DND-41 (cell line): ENCODE measurements around the gene PGAP3.

Experiments
- ATAC-seq: fragments of 200-7000 bp; cut with Tn5 transposase; 3 replicates; pipeline ENCODE4 v1.9.1; 2021; ENCODE audit warnings: low read depth; ENCODE audit not compliant: insufficient read depth
- DNase-seq: peaks from one replicate; pipeline ENCODE4 v3.0.0-alpha.2; 2020
- H2AFZ ChIP-seq: 2 replicates; pipeline ENCODE4 v1.6.0; 2012; ENCODE audit warnings: low read depth, low read length
- H3K27ac ChIP-seq: 2 replicates; pipeline ENCODE4 v1.5.1; 2012; ENCODE audit warnings: low read length, inconsistent platforms
- H3K27me3 ChIP-seq: fragments of 200-600 bp; sonication (generic); 2 replicates; pipeline ENCODE4 v1.6.0; 2012; ENCODE audit warnings: low read length, mild to moderate bottlenecking, inconsistent platforms; ENCODE audit not compliant: insufficient read depth, poor library complexity
- H3K36me3 ChIP-seq: 2 replicates; pipeline ENCODE4 v1.5.1; 2012; ENCODE audit warnings: low read length, inconsistent platforms; ENCODE audit not compliant: insufficient read depth
- H3K4me1 ChIP-seq: 2 replicates; pipeline ENCODE4 v1.5.1; 2012; ENCODE audit warnings: mild to moderate bottlenecking, low read length; ENCODE audit not compliant: insufficient read depth
- H3K4me2 ChIP-seq: 2 replicates; pipeline ENCODE4 v1.6.0; 2012; ENCODE audit warnings: mild to moderate bottlenecking, moderate library complexity, low read length, inconsistent platforms; ENCODE audit not compliant: insufficient read depth
- H3K4me3 ChIP-seq, 2 experiments: fragments of 200-600 bp in 1 of 2; shearing (Covaris generic) in 1 of 2; 2 replicates each; pipeline ENCODE4 v1.5.1; 2012 to 2016; ENCODE audit warnings: inconsistent platforms in 2 of 2, low read length in 2 of 2, mild to moderate bottlenecking in 2 of 2, low read depth in 1 of 2, moderate library complexity in 1 of 2
- H3K79me2 ChIP-seq: 2 replicates; pipeline ENCODE4 v1.6.0; 2012; ENCODE audit warnings: low read length, inconsistent platforms; ENCODE audit not compliant: insufficient read depth
- H3K9ac ChIP-seq: 2 replicates; pipeline ENCODE4 v1.6.0; 2012; ENCODE audit warnings: low read depth, mild to moderate bottlenecking, inconsistent platforms, low read length, moderate library complexity
- H3K9me3 ChIP-seq: 2 replicates; pipeline ENCODE4 v1.5.1; 2012; ENCODE audit warnings: low read length, moderate library complexity, mild to moderate bottlenecking, inconsistent platforms; ENCODE audit not compliant: insufficient read depth, severe bottlenecking
- H4K20me1 ChIP-seq: 2 replicates; pipeline ENCODE4 v1.6.0; 2012; ENCODE audit warnings: low read length; ENCODE audit not compliant: insufficient read depth
- EZH2 ChIP-seq: IDR thresholded peaks from 3 replicates; pipeline ENCODE4 v1.6.1; 2012; ENCODE audit warnings: borderline replicate concordance, low read depth, mild to moderate bottlenecking, moderate library complexity, low read length, inconsistent platforms; ENCODE audit not compliant: severe bottlenecking
- TF ChIP-seq, protein P1 (sequence below): IDR thresholded peaks from 2 replicates; pipeline ENCODE4 v1.5.1; 2012; ENCODE audit warnings: borderline replicate concordance, low read length, moderate library complexity, mild to moderate bottlenecking; ENCODE audit not compliant: poor library complexity, severe bottlenecking; ENCODE audit errors: extremely low read depth

The PGAP3 gene

DNA sequence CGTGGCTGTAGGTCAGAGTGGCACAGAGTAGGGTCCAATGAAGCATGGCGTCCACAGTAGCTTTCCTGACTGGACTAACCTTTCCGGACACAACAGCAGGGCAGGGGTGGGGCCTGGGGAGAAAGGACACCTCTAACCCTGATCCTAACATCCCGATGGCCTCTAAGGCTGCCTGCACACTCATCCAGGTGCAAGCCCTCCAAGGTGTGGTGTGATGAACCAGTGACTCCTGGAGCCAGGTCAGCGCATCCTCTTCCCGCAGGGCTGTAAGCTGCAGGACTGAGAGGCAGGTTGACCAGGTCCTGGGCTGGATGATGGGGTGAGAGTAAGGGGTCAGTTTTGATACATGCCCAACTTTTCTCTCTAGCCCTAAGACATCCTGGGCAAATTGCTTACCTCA, 8.9 kb upstream of the PGAP3 start:
- no peak overlapping the region for H3K9ac ChIP-seq
- no peak overlapping the region for H3K4me3 ChIP-seq
- H3K27ac ChIP-seq = no peak overlapping the region
- no peaks in the 10 kb centered on the region for H4K20me1 ChIP-seq
- no peak overlapping the region for H3K4me2 ChIP-seq
- DNase-seq = no peak
- H3K27me3 ChIP-seq = no peaks in the 10 kb centered on the region
- no peak overlapping the region for H2AFZ ChIP-seq
- ATAC-seq = no peak
- H3K36me3 ChIP-seq = no peaks in the 10 kb centered on the region
- H3K9me3 ChIP-seq = no peaks in the 10 kb centered on the region
- no peak for TF ChIP-seq EZH2
- TF ChIP-seq, protein P1, sequence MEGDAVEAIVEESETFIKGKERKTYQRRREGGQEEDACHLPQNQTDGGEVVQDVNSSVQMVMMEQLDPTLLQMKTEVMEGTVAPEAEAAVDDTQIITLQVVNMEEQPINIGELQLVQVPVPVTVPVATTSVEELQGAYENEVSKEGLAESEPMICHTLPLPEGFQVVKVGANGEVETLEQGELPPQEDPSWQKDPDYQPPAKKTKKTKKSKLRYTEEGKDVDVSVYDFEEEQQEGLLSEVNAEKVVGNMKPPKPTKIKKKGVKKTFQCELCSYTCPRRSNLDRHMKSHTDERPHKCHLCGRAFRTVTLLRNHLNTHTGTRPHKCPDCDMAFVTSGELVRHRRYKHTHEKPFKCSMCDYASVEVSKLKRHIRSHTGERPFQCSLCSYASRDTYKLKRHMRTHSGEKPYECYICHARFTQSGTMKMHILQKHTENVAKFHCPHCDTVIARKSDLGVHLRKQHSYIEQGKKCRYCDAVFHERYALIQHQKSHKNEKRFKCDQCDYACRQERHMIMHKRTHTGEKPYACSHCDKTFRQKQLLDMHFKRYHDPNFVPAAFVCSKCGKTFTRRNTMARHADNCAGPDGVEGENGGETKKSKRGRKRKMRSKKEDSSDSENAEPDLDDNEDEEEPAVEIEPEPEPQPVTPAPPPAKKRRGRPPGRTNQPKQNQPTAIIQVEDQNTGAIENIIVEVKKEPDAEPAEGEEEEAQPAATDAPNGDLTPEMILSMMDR = no peak
- no peaks in the 10 kb centered on the region for H3K79me2 ChIP-seq
- H3K4me1 ChIP-seq = no peaks in the 10 kb centered on the region

DNA sequence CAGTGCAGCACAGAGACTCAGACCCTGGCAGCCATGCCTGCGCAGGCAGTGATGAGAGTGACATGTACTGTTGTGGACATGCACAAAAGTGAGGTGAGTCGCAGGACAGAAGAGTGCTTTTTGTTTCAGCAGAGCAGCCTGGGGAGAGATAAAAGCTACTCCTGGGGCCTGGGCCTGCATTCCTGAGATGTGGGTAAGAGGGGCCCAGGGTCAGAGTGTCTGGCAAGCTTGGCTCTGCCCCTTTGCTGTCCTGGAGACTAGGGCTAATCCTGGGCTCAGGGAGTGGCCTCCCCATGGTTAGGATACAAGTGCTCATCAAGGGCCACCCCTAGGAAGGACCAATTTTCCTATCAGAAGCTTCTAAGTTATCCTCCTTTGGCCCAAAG, 7.2 kb upstream of the PGAP3 start:
- TF ChIP-seq, protein P1 = no peak
- no peak for TF ChIP-seq EZH2
- H3K79me2 ChIP-seq = no peaks in the 10 kb centered on the region
- H3K27me3 ChIP-seq = no peaks in the 10 kb centered on the region
- no peaks in the 10 kb centered on the region for H3K36me3 ChIP-seq
- no peak for DNase-seq
- no peaks in the 10 kb centered on the region for H4K20me1 ChIP-seq
- no peaks in the 10 kb centered on the region for H3K9me3 ChIP-seq
- H3K9ac ChIP-seq = no peak overlapping the region
- no peak overlapping the region for H3K27ac ChIP-seq
- ATAC-seq = no peak
- H3K4me3 ChIP-seq = no peak overlapping the region
- no peaks in the 10 kb centered on the region for H3K4me1 ChIP-seq
- H3K4me2 ChIP-seq = no peak overlapping the region
- H2AFZ ChIP-seq = no peak overlapping the region

DNA sequence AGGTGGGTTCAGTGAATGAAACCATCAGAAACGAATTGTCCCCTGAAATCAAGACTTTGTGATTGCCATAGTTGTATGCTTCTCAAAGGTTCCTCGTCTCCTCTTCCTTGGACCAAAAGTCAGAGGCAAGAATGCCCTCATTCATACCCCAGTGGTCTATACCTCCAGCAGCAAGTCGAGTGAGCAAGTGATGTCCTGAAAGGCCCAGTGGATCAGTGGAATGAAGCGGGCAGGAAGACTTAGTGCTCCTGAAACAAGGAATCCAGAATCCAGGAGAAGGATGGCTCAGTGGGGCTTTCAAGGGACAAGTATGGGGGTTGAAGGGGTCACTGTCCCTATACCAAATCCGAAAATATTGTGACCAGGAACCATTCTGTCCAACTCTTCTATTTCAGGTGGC, 6.7 kb upstream of the PGAP3 start:
- ATAC-seq (no peak), DNase-seq (no peak)
- no peak overlapping the region for H2AFZ ChIP-seq
- no peak overlapping the region for H3K4me3 ChIP-seq
- no peak overlapping the region for H3K27ac ChIP-seq
- no peaks in the 10 kb centered on the region for H3K27me3 ChIP-seq
- H3K9ac ChIP-seq = no peak overlapping the region
- H3K36me3 ChIP-seq = no peaks in the 10 kb centered on the region
- H3K9me3 ChIP-seq = no peaks in the 10 kb centered on the region
- TF ChIP-seq EZH2 = no peak
- TF ChIP-seq, protein P1 = no peak
- no peaks in the 10 kb centered on the region for H4K20me1 ChIP-seq
- H3K4me2 ChIP-seq = no peak overlapping the region
- no peaks in the 10 kb centered on the region for H3K4me1 ChIP-seq
- H3K79me2 ChIP-seq = no peaks in the 10 kb centered on the region

DNA sequence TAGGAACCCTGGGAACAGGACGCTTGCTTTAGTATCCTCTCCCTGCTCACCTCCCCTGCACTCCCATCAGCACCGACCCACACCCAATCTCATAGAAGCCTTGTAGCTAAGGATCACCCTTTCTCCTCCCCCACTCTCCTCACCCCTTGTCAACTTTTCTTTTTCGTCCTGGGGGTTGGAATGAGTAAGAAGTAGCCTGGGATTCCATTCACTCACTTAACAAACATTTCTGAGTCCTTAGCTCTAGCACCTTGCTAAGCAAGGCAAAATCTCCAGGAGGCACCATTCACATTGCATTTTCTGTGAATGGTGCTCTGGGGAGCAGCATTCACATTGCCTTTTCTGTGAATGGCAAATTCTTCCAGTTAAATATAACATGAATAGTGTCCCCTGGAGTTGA, 1.1 kb upstream of the PGAP3 start:
- peak overlapping the region; percentile 85; the same call in 1 of the 2 replicates for H3K27ac ChIP-seq
- H3K4me2 ChIP-seq = peak overlapping the region; percentile 93
- H3K27me3 ChIP-seq = no peaks in the 10 kb centered on the region
- H3K4me1 ChIP-seq = peaks cover 25% of the 10 kb centered on the region
- no peaks in the 10 kb centered on the region for H3K36me3 ChIP-seq
- ATAC-seq (no peak), DNase-seq (no peak)
- peak overlapping the region; percentile 74; the same call in 1 of the 2 replicates for H3K9ac ChIP-seq
- TF ChIP-seq EZH2 = no peak
- TF ChIP-seq, protein P1 = no peak
- H4K20me1 ChIP-seq = no peaks in the 10 kb centered on the region
- H3K9me3 ChIP-seq = no peaks in the 10 kb centered on the region
- H3K4me3 ChIP-seq = peak overlapping the region; percentile 77 to 80; a peak in 3 of 4 replicates
- H2AFZ ChIP-seq = peak overlapping the region; percentile 67
- no peaks in the 10 kb centered on the region for H3K79me2 ChIP-seq
